Kidney epithelial cell (primary cell): ENCODE results near the gene MRC1. TPM values are rescaled to one million over a fixed set of nuclear protein-coding genes. Genes with fewer than 3 reads are reported as not detected.

Experiments used
- DNase-seq: peaks from one replicate; pipeline ENCODE4 v3.0.0-alpha.2; 2010; ENCODE audit warnings: low read depth
- H3K27me3 ChIP-seq: 2 replicates; pipeline ENCODE4 v1.6.0; 2011; ENCODE audit warnings: low read length; ENCODE audit not compliant: control insufficient read depth, insufficient read depth
- H3K36me3 ChIP-seq: 2 replicates; pipeline ENCODE4 v1.5.1; 2011; ENCODE audit warnings: low read length; ENCODE audit not compliant: control insufficient read depth, insufficient read depth
- H3K4me3 ChIP-seq: 2 replicates; pipeline ENCODE4 v1.5.1; 2011; ENCODE audit warnings: low read depth, mild to moderate bottlenecking, control low read depth, low read length
- total RNA-seq: library from RNA; depleted of rRNA; stranded (reverse); fragments of >200 nt; gene quantifications from 2 replicates; pipeline ENCODE4 v1.2.3, GENCODE V29; 2015
- TF ChIP-seq, protein P1 (sequence below): IDR thresholded peaks from 2 replicates; pipeline ENCODE4 v1.5.1; 2011; ENCODE audit warnings: mild to moderate bottlenecking, moderate library complexity, low read length, control low read depth, inconsistent platforms; ENCODE audit not compliant: insufficient read depth, poor library complexity, severe bottlenecking

Gene MRC1
- total RNA-seq, 1 donor from 2014 or later = 0.29 TPM

DNA sequence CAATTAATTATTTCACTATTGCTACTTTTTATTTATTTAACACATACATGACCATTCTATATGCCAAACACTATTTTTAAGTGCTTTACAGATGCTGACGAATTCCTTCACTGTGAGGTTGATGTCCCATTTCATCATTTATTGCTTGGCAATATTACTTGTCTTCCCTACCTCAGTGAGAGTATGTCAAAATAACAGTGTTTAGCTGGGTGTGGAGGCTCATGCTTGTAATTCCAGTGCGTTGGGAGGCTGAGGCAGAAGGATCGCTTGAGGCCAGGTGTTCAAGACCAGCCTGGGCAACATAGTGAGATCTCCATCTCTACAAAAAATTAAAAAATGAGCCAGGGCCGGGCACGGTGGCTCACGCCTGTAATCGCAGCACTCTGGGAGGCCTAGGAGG is 19.8 kb upstream of the MRC1 start:
- no peak for DNase-seq
- no peaks in the 10 kb centered on the region for H3K36me3 ChIP-seq
- no peaks in the 10 kb centered on the region for H3K27me3 ChIP-seq
- TF ChIP-seq, protein P1, sequence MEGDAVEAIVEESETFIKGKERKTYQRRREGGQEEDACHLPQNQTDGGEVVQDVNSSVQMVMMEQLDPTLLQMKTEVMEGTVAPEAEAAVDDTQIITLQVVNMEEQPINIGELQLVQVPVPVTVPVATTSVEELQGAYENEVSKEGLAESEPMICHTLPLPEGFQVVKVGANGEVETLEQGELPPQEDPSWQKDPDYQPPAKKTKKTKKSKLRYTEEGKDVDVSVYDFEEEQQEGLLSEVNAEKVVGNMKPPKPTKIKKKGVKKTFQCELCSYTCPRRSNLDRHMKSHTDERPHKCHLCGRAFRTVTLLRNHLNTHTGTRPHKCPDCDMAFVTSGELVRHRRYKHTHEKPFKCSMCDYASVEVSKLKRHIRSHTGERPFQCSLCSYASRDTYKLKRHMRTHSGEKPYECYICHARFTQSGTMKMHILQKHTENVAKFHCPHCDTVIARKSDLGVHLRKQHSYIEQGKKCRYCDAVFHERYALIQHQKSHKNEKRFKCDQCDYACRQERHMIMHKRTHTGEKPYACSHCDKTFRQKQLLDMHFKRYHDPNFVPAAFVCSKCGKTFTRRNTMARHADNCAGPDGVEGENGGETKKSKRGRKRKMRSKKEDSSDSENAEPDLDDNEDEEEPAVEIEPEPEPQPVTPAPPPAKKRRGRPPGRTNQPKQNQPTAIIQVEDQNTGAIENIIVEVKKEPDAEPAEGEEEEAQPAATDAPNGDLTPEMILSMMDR = no peak
- no peak overlapping the region for H3K4me3 ChIP-seq

DNA sequence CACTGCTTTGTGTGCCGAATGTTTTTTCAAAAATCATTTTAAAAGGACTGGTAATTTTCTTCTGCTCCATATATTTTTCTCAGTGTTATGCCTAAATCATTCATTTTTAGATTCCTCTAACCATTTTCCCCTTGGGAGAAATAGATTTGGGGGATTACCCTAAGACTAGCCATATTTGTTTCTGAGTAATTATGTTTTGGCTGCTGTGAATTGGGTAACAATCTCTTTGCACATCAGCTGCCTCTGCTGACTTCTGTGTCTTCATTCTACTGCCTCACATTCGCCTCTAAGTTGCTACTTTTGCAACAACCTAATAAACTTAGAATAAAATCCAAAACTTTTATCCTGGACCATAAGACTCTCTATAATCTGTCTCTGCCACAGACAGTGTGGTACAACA is 18.5 kb upstream of the MRC1 start:
- Histone ChIP-seq H3K27me3 (no peaks in the 10 kb centered on the region), H3K4me3 (no peak overlapping the region), H3K36me3 (no peaks in the 10 kb centered on the region)
- TF ChIP-seq, protein P1 = no peak
- no peak for DNase-seq

DNA sequence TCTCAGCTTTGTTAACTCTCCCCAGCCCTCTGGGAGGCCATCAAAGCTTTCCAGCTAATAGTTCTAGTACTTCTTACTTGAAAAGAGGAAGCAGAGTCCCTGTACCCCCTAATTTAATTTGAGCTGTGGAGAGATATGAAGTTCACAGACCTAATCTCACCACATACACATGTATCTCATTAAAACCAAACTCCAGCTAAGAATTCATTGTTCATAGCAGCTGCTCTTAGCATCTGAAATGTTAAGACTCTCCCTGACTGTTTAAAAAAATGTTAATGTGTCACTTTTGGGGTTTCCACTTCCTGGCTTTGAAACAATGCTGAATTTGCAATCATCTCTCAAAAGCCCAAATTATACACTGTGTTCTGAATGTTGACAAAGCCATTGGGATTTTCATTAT is 16.2 kb upstream of the MRC1 start:
- Histone ChIP-seq H3K36me3 (no peaks in the 10 kb centered on the region), H3K27me3 (no peaks in the 10 kb centered on the region), H3K4me3 (no peak overlapping the region)
- DNase-seq = no peak
- TF ChIP-seq, protein P1 = no peak

DNA sequence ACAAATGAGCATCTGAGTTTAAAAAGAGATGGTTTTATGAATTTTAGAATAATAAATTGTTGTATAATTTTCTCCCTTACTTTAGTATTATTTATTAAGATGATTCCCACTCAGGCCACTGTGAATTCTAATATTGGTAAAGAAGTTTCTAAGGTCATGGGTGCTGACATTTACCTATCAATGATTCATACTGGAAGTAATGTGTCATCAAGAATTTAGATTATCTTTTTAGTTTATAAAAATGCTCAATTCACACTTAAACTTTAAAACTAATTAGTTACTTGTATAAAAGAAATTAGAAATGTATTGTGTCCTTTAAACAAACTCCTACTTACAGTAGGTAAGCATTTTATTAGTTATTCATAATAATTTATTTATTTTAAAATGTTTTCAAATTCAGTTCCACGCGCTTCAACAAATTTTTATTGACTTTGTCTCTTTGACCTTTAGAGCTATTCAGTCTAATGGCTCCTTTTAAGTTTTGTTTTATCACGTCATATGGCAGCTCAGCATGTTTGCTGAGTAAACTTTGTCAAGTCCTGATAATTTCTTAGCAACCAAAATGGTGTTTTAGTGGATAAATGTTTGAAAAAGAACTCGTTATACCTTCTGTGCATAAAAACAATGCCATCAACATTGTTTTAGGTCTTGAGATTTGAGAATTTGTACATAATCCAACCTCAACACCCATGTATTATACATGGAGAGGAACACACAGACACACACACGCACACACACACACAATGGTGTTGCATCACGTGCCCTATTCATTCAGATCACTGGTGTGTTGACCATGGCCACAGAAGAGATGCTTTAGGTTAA is 15.1 kb upstream of the MRC1 start:
- no peaks in the 10 kb centered on the region for H3K36me3 ChIP-seq
- H3K27me3 ChIP-seq = no peaks in the 10 kb centered on the region
- DNase-seq = no peak
- TF ChIP-seq, protein P1 = no peak
- H3K4me3 ChIP-seq = no peak overlapping the region

DNA sequence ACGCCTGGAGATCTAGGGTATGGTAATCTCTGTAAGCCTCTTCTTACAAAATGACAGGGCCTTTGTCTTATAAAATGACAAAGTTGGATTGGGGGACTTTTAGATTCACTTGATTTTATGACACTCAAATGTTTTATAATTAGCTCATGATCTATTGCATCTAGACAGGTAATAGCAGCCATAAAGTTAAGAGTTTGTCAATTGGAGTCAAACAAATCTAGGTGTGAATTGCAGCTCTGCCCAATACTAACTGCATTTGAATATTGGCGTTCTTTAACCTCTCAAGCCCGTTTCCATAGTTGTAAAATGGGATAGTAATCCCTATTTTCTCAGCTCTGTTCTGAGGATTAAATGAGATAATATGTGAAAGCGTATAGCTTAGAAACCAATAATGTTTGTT is 14.1 kb upstream of the MRC1 start:
- no peak for DNase-seq
- TF ChIP-seq, protein P1 = no peak
- H3K27me3 ChIP-seq = no peaks in the 10 kb centered on the region

More for the DNA sequence above, 14.1 kb upstream of the MRC1 start:
- Histone ChIP-seq H3K4me3 (no peak overlapping the region), H3K36me3 (no peaks in the 10 kb centered on the region)
